Stimulated activated CD4-positive, alpha-beta T cell treated with anti-CD3 and anti-CD28 coated beads, Interleukin-12 subunit alpha, Interleukin-12 subunit beta, amount 100 ng/mL, for 4 hours (primary cell): ENCODE results near the gene ZBTB8OS.

Experiments
- DNase-seq: peaks from one replicate; pipeline ENCODE4 v3.0.0-alpha.2; 2020

Gene ZBTB8OS

DNA sequence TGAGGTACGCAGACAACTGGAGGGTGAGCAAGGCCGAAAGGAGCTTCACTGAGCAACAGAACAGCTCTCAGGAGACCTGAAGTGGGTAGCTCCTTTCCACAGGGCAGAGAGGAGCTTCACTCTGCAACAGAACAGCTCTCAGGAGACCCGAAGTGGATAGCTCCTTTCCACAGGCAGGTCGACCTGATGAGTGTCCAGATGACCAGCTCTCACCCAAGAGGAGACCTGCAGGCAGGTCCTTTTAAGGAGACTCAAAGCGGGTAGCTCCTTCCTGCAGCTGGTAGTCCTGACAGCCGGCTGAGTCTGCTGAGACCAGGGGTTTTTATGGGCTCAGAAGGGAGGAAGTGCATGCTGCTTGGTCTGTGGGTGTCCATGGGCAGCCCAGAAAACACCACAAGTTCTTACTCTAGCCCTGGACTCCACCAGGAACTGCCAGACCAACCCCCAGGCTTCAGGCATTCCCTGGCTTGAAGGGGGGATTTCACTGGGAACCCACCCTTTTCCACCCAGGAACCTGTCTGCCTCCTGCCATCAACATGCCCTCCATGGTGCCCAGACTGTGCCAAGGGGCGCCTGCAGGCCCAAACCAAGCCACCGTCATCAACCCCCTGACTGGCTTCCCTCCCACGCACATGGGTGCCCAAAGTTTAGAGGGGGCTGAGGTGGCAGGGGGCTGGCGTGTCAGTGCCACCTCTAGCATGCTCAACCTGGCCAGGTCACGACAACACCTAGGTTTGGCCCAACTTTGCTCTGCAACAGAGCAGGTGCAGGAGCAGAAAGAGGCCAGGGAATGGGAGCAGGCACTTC, 43.6 kb downstream of the ZBTB8OS start:
- no peak for DNase-seq

DNA sequence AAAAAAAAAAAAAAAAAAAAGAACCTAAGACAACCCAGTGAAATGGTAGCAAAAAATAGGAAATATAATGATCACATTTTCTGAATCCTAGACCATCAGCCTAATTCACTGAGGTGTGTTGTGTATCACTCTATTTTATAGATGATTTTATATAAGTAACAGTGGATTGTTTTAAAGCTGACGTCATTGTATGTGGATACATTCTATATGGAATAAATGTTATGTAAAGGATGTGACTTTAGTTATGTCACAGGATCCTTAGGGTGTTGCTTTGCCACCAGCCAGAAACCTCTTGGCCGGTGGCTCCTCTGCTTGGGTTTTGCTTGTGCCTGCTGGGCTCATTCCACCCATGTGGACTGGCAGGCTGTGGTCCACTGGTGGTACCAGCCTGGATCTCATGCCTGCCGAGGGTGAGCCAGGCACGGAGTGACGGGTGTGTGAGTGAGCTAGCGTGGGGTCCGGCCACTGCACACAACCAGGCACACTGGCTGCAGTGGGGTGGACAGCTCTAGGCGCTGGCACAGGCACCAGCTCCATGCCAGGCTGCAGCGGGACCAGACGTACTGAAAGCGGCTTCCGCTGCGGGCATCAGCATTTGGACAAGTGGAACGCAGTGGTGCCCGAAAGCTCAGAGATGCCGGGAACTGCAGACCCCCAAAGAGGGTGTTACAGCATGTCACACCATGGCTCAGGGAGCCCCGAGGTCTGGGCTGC, 44.5 kb downstream of the ZBTB8OS start:
- DNase-seq: no peak

DNA sequence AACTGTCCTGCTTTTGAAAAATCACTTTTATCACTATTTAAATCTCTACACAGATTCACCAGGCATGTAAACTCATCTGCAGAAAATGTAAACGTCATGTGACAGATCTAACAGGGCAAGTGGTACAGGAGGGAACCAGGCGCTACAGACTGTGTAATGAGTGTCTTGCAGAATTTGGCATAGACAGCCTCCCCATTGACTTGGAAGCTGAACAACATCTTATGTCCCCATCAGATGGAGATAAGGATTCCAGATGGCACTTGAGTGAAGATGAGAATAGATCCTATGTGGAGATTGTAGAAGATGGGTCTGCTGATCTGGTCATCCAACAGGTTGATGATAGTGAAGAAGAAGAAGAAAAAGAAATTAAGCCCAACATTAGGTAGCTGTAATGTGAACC, 50.3 kb downstream of the ZBTB8OS start:
- DNase-seq: no peak

DNA sequence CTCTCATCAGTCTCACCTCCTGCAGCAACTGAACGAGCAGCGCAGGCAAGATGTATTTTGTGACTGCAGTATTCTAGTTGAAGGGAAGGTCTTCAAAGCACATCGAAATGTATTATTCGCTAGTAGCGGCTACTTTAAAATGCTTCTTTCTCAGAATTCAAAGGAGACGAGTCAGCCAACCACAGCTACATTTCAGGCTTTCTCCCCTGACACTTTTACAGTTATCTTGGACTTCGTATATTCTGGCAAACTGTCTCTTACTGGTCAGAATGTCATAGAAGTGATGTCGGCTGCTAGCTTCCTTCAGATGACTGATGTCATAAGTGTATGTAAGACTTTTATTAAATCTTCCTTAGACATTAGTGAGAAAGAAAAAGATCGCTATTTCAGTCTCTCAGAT, 57.4 kb downstream of the ZBTB8OS start:
- no peak for DNase-seq

DNA sequence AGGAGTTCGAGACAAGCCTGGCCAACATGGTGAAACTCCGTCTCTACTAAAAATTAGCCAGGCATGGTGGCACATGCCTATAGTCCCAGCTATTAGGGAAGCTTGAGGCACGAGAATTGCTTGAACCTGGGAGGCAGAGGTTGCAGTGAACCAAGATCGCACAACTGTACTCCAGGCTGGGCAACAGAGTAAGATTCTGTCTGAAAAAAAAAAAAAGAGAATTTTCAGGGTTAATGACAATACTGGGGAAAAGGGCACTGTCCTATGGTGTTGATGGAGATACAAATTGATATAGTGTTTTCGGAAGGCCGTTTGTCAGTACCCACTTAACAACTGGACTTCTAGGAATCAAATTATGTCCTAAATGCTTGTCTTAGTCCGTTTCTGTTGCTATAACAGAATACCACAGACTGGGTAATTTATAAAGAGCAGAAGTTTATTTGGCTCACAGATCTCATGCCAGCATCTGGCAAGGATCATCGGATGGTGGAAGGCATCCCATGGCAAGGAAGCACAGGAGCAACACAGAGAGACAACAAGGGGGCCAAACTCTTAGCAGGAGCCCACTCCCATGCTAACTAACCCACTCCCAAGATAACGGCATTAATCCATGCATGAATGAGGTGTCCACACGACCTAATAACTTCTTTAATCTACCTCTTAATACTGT, 69.9 kb downstream of the ZBTB8OS start:
- DNase-seq: no peak
